Measurements from ENCODE around the gene CPE. TPM values are rescaled to one million over a fixed set of nuclear protein-coding genes. Genes with fewer than 3 reads are reported as not detected.

Gene CPE
- total RNA-seq, 2 donors from 2014 or later, result 56.8 to 93.6 TPM

DNA sequence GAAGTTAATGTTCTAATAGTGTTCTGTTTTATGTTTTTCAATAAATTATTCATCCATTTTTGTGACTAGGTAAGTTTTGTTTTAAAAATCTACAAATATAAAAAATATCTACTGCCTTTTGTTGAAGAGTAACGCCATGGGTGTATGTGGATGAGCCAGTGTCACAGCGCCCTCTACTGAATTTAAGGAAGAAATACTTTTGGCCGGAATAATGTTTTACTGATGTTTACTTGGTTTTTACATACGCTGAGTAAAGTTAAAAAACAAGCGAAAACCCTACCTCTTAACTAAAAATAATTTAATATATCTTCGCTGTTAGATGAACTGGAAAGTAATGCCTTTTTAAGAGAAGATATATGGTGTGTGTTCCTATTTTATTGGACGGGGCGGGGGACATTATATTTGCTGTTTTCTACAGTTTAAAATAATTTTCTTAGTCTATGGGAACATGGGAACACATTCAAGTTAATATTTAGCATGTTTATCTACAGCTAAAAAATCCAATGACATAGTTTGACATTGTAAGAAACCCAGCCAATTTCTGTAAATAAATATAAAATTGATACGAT, 86.1 kb downstream of the CPE start:
- Histone ChIP-seq H3K27me3 (no peaks in the 10 kb centered on the region), H3K27ac (no peak overlapping the region), H3K4me3 (no peak overlapping the region), H3K4me1 (peaks cover 0 to 10% of the 10 kb centered on the region in 2 donors), H3K36me3 (no peaks in the 10 kb centered on the region), H3K9me3 (no peaks in the 10 kb centered on the region)
- no peak for DNase-seq (ENCODE audit: low spot score)
- TF ChIP-seq, protein P1, sequence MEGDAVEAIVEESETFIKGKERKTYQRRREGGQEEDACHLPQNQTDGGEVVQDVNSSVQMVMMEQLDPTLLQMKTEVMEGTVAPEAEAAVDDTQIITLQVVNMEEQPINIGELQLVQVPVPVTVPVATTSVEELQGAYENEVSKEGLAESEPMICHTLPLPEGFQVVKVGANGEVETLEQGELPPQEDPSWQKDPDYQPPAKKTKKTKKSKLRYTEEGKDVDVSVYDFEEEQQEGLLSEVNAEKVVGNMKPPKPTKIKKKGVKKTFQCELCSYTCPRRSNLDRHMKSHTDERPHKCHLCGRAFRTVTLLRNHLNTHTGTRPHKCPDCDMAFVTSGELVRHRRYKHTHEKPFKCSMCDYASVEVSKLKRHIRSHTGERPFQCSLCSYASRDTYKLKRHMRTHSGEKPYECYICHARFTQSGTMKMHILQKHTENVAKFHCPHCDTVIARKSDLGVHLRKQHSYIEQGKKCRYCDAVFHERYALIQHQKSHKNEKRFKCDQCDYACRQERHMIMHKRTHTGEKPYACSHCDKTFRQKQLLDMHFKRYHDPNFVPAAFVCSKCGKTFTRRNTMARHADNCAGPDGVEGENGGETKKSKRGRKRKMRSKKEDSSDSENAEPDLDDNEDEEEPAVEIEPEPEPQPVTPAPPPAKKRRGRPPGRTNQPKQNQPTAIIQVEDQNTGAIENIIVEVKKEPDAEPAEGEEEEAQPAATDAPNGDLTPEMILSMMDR (IDR thresholded peaks at IDR 0.05), result peak; percentile 67 to 85

DNA sequence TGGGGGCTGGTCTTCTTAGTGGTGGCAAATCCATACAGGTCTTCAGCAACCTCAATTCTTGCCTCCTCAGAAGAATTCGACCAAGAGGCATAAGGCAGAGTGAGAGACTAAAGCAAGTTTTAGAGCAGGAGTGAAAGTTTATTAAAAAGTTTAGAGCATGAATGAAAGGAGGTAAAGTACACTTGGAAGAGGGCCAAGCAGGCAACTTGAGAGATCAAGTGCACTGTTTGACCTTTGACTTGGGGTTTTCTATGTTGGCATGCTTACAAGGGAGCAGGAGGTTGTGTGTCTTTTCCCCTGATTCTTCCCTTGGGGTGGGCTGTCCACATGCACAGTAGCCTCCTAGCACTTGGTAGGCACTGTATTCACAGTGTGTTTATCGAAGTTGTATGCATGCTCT, 91.2 kb downstream of the CPE start:
- H3K4me3 ChIP-seq, result no peak overlapping the region
- no peak for DNase-seq (ENCODE audit: low spot score)

DNA sequence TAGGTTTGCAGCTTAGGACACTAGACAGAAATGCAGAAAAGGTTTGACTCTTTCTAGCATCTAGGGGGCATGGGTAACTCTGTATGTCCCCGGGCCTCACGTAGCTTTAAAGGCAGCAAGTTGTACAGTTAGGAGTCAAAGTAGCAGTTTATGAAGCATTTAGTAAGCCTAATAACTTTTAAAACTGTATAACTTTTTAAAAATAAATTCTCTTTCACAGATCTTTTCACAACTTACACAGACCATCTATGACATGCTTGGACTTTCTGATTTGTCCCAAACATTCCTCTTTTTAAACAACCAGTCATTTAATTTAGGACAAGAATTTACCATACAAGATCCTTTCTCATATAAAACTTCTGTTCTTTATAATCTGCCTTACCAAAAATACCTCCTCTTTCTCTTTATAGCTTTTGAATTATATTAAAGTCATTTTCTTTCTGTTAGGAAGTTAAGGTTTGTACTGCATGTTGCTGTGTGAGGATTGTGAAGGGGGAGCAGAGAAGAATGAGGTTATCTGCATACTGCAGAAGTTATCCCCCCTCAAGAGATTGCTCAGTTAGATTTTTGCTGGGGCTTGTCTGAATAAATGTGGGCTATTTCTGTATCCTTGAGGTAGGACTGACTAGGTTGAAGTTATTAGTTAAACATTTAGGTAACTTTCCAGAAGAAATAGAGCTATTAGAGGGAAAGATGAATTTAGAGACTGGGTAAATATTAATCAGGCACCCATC, 94.3 kb downstream of the CPE start:
- no peak overlapping the region for H3K4me3 ChIP-seq
- H3K4me1 ChIP-seq, result no peaks in the 10 kb centered on the region
- no peaks in the 10 kb centered on the region for H3K27me3 ChIP-seq
- no peaks in the 10 kb centered on the region for H3K36me3 ChIP-seq
- DNase-seq (ENCODE audit: low spot score), result no peak
- no peak overlapping the region for H3K27ac ChIP-seq
- TF ChIP-seq, protein P1 (IDR thresholded peaks at IDR 0.05), result no peak
- no peaks in the 10 kb centered on the region for H3K9me3 ChIP-seq

More for the DNA sequence above, 91.2 kb downstream of the CPE start:
- H3K27me3 ChIP-seq, result no peaks in the 10 kb centered on the region
- TF ChIP-seq, protein P1 (IDR thresholded peaks at IDR 0.05), result no peak
- H3K27ac ChIP-seq, result no peak overlapping the region
- H3K9me3 ChIP-seq, result no peaks in the 10 kb centered on the region
- H3K36me3 ChIP-seq, result no peaks in the 10 kb centered on the region
- H3K4me1 ChIP-seq, result no peaks in the 10 kb centered on the region

DNA sequence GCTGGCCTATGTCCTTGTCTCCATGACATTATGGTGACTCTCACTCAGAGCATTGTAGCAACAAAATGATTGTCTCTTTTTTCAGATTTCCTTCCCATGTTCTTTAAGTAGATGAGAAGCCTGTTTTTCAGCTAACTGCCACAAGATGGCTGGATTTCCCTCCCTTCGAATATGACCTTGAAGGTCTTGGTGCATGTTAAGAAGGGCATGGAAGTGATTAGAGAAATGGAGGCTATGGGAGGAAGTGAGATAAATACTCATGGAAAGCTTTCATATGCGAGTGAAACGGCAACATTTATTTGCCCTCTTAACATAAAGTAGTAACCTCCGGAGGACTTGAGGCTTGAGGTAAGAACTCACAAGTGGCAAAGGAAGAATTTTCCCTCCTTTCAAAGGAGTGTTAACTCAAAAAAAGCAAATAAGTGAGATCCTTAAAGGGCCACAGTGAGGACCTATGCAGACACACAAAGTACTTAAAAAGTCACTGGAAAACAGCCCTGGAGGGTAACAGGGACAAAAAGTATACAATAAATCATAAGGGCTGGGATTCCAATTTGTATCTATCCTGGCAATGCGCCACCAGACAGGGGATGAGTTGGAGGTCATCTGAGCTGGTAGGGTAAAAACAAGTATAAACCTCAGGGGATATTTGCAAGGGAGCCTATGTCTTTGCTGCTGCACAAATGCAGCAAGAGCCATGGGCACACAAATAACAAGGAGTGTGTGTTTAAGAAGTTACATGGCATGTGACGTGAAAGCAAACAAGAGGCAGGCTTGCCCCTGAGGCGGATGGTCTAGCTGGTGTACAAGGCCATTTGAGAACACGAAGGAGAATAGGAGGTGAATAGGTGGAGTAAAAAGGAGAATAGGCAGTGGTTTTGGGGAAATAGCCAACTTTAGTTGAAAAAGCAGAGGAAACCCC, 96.2 kb downstream of the CPE start:
- H3K36me3 ChIP-seq, result no peaks in the 10 kb centered on the region
- TF ChIP-seq, protein P1 (IDR thresholded peaks at IDR 0.05), result no peak
- no peak overlapping the region for H3K27ac ChIP-seq

DNA sequence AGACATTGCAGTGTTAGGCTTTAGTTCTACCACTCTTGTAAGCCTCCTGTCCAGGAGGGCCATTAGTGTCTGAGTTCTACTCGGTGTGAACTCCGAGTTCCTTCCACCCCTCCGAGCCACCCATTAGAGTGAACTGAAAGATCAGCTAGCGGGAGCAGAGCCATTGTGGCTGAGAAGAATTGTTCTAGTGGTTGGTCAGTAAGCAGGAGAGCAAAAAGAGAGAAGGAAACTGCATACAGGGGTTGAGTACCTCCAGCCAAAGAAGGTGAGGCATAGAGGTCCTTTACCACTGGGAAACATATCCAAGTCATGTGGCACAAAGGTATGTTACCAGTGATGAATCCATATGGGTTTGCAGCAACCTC, 96.9 kb downstream of the CPE start:
- Histone ChIP-seq H3K27me3 (no peaks in the 10 kb centered on the region), H3K27ac (no peak overlapping the region), H3K4me3 (no peak overlapping the region), H3K4me1 (no peaks in the 10 kb centered on the region), H3K36me3 (no peaks in the 10 kb centered on the region), H3K9me3 (no peaks in the 10 kb centered on the region)
- TF ChIP-seq, protein P1 (IDR thresholded peaks at IDR 0.05), result no peak
- no peak for DNase-seq (ENCODE audit: low spot score)

More for the DNA sequence above, 96.2 kb downstream of the CPE start:
- H3K4me1 ChIP-seq, result no peaks in the 10 kb centered on the region
- no peak overlapping the region for H3K4me3 ChIP-seq
- DNase-seq (ENCODE audit: low spot score), result no peak
- H3K27me3 ChIP-seq, result no peaks in the 10 kb centered on the region
- H3K9me3 ChIP-seq, result no peaks in the 10 kb centered on the region
